GM21381 (cell line): Measurements from ENCODE around the gene MAN1A1.

ENCODE experiments used
- ATAC-seq: cut with Tn5 transposase; IDR thresholded peaks from one replicate; pipeline ENCODE4 v1.9.1; 2021; ENCODE audit warnings: mild to moderate bottlenecking, moderate library complexity; ENCODE audit not compliant: unreplicated experiment

MAN1A1 gene

DNA sequence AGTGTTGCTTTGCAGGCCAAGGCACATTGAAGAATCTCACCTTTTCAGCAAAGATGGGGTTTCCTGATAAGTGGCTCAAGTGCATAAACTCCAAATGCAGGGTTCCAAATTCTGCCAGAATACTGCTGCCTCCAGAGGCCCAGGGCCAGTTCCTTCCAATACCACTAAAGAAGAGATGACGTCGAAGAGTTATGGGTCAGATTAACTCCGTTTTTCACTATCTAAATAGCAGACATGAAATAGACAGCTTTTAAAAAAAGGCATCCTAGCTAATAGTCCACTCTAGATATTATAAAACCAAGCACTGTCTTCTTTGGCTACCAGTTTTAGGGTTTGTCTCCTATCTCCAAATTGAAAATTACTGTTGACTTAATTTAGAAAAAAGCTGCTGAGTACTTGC, 144.8 kb downstream of the MAN1A1 start:
- ATAC-seq: no peak

- ATAC-seq: no peak
Observed at GRCh38 chr6:119201480-119201879, 148.1 kb downstream of the MAN1A1 start.

DNA sequence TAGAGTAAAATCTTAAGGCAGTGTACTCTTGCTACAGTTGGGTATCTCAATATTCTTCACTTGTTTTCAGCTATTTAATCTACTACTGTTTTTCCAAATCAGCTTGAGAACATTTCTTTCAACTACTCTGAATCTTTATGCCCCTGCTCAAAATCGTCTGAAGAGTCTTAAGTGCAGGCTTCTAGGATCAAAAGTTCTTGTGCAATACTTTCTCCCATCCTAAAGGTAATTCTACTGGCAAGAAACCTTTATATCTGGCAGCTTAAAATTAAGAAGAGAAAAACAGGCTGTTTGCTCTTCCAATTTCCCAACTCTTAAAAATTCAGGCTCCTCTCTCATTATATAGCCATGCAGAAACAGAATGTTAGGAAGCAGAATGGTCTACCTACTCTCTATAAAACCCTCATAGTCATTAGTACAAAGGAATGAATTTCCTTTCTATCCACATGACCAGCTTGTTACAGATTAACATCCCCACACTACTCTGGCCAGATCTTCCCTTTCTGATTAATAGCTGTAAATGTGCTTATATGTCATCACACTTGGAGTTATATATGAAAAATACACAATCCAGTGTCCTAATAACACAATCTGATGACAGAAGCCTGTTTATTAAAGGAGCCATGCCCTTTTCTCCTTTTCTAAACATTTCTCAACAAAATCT, 148.9 kb downstream of the MAN1A1 start:
- ATAC-seq: no peak

DNA sequence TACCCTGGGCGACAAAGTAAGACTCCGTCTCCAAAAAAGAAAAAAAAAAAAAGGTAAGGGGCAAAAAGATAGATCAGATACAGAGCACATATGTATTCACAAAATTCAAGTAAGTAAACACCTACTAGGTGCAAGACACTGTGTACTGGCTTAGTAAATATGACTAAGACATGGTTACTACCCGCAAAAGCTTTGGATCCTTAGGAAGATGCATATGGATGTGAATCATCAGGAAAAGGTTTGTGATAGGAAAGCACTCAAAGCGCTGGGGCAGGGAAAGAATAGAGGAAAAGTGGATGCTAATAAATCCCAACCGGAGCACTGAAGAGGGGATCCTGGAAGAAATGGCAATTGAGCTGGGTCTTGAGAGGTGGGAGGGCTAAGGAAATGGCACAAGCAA, 152.3 kb downstream of the MAN1A1 start:
- ATAC-seq: no peak

DNA sequence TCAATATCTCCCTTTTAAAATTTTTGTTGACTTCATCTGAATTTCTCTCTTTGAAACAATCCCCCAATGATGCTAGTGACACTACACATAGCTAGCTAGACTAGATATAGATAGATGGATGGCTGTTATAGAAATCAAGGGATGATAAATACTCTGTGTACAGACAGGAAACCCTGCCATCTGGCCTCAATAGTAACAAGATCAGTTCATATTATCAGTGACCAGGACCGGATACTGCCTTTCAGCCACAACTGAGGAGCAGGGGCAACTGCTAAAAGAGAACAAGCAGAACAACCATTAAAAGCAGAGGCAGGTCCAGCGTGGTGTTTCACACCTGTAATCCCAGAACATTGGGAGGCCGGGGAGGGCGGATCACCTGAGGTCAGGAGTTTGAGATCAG, 152.8 kb downstream of the MAN1A1 start:
- ATAC-seq: no peak

DNA sequence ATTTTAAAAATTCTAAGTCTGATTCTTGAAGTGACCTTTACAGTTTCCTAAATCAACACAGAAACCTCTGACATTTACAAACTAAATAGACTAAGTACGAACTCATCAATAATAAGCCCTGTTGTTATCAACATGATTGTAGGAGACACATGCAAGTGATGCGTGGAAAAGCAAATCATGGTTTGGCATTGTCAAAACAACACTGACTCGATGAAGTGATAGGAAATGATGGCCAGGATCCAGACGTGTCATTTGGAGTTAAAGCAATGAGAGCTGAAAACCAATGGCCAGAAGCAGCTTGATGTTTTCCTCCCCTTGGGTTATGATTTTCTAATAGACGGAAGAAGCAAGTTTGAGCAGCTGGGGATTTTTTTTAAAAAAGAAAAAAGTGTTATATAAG, 153.7 kb downstream of the MAN1A1 start:
- no peak for ATAC-seq

GRCh38 chr6:119195204-119195603, 154.4 kb downstream of the MAN1A1 start:
- ATAC-seq: no peak

DNA sequence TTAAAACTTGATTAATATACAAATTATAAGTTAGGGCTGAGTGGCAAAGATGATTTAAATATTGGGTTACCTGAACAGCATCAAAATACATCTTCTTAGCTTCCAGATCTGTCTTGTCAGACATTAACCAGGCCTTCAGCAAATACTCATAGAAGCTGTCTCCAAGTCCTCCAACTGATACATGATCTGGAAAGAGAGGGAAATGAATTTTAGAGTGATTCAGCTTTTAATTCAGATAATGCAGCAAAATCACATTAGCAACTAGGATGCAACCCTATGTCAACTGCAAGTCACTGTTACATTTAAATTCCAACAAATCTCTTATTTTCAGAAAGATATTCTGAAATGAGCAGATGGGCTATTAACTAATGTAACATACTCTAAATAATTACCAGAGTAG, 155.9 kb downstream of the MAN1A1 start:
- no peak for ATAC-seq

DNA sequence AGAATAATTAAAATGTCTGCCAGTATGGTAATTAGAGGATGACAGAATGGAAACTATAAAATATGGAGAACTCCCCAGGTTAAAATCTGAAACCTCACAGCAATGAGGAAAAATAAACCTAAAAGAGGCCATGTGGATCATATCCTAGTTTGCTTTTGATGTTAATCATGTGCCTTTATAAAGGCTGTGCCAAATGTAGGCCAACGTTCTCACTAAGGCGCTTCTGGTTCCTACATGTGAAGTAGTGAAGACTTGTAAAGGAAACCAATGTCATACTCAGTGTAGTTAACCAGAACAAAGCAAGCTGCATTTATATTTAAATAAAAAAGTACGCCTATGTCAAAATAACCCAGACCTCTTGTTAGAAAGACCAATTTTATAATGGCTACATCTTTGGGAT, 157.4 kb downstream of the MAN1A1 start:
- ATAC-seq: no peak

DNA sequence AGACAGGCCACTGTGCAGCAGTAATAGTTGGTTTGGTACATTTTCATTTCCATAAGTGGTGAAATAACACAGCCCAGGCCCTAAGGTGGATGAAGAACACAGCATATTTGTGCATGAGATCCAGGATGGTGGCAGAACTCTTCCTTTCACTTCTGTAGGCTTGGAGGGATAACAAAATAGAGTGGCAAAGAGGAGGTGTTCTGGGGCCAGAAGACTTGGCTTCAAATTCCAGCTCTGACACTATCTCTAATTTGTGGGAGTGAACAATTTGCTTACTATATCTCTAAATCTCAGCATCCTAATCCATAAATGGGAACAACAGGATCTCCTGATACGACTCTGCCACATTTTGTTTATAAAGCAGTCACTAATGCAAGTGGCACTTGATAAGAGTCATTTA, 159.4 kb downstream of the MAN1A1 start:
- no peak for ATAC-seq

- no peak for ATAC-seq
Observed at GRCh38 chr6:119189498-119189897, 160.1 kb downstream of the MAN1A1 start.

DNA sequence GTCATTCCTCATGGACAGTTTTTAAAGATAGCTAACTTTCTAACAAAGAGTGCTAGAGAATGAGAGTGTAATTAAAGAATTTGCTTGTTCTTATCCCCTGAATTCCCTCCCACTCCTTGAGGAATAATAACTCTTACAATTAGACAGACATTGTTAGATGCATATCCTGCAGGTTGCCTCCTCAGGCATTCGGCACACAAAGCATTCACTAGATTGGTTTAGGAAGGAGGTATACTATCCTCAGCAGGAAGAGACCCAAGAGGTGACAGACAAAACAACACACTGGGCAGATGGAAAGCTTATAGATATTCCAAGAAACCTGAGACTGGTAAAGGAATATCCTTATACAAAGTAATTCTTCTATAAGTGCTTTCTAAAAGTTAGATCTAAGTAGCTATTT, 162.0 kb downstream of the MAN1A1 start:
- ATAC-seq: no peak

DNA sequence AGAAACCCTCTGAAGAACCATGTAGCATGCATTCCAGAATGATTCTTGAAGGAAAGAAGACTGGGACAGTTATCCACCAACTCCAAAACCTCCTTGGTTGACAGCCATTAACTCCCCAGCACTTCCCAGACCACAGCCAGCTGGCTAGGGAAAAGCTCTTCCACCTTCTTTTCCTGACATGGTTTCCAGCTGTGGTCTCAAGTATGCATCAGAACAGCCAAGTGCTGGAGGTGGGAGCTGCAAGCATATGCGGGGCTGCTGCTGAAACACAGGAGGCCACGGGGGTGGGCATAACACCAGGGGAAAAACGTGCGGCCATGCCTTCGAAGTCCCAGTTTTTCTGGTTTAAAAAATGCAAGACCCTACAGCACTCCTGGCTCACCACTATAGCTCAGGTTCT, 163.1 kb downstream of the MAN1A1 start:
- ATAC-seq: no peak

- ATAC-seq: no peak
Observed at GRCh38 chr6:119184008-119184648, 165.4 kb downstream of the MAN1A1 start.

GRCh38 chr6:119183457-119183856, 166.1 kb downstream of the MAN1A1 start:
- no peak for ATAC-seq

DNA sequence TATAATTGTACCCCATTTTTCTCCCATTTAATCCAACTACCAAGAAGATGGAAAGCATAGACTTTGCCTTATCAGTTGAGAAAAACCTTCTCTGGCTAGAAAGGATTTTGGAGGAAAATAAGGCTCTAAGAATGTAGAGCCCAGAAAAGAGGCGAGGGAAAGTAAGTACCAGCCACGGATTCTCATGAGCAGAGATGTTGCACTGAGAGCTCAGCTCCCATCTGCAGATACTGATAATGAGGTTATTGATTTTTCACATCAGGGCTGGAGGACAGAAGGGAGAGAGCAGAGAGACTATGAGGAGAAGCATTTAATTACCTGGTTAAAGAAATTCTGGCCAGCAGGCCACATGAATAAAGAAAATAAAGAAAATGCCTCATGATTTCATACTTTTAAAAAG, 166.7 kb downstream of the MAN1A1 start:
- ATAC-seq: no peak

DNA sequence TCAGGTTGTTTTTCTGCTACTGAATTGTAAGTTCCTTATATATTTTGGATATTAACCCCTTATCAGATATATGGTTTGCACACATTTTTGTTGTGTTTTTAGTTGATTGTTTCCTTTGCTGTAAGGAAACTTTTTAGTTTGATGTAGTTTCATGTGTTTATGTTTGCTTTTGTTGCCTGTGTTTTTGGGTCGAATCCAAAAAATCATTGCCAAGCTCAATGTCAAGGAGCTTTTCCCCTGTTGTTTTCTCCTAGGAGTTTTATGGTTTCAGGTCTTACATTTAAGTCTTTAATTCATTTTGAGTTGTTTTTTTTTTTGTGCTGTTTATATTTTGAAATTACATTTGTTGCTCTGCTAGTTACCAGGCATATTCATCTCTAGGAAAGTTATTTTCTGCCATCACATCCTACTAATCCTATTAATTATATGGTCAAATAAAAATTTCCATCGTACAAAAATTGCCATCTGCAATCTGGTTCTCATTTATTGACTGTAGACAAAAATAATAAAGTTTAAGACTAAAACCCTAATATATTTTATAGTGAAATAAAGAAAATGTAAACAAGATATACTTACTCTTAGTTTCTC, 167.3 kb downstream of the MAN1A1 start:
- ATAC-seq: no peak

GRCh38 chr6:119181046-119181445, 168.5 kb downstream of the MAN1A1 start:
- ATAC-seq: no peak

DNA sequence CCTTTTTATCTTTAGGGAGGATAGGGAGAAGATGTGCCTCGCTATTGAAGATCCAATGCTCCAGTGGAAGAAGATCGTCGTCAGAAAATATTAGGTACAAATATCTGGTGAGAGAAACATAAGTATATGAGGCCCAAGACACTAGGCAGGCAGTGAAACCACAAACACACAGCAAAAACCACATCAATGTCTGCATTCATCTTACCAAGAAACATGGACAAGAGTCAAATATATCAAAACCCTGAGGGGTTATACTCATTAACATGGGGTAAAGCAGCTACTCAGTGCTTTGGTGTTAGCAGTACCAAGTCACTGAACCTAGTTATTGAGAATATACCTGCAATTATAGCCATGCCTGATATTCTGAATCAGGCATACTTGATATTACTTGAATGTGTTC, 169.7 kb downstream of the MAN1A1 start:
- no peak for ATAC-seq

DNA sequence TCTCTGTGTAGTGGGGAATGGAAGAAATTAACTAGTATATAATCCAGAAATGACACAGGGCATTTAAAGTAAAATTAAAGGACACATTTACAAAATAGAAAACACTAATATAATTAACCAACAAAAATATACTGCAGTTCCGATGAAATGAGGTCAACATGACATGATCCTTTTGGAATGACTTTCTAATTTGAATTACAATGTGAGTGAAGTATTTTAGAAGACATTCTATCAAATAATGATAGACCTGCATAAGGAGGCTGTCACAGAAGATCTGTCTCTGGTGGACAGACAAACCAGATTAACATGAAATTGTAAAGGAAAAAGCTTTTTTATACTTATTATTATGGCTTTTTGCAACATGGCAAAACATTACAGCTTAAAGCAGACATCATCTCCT, 170.5 kb downstream of the MAN1A1 start:
- no peak for ATAC-seq

- ATAC-seq: no peak
Observed at GRCh38 chr6:119176445-119176844, 173.1 kb downstream of the MAN1A1 start.
